ACC112 (cell line): ENCODE data around the gene HOMER1.

Experiments
- H2AFZ ChIP-seq: fragments of 200-600 bp; sonication (generic); one replicate; pipeline ENCODE4 v1.6.0; 2017; ENCODE audit warnings: antibody characterized with exemption, low read length; ENCODE audit not compliant: unreplicated experiment
- H3K27ac ChIP-seq: fragments of 200-600 bp; sonication (generic); 2 replicates; pipeline ENCODE4 v1.5.1; 2014; ENCODE audit warnings: low read depth, mild to moderate bottlenecking, antibody characterized with exemption, low read length, moderate library complexity
- H3K27me3 ChIP-seq: fragments of 200-600 bp; sonication (generic); 2 replicates; pipeline ENCODE4 v1.6.1; 2014; ENCODE audit warnings: mild to moderate bottlenecking, antibody characterized with exemption, low read length, moderate library complexity, mixed read lengths; ENCODE audit not compliant: insufficient read depth
- H3K36me3 ChIP-seq: fragments of 200-600 bp; sonication (generic); 2 replicates; pipeline ENCODE4 v1.6.1; 2016; ENCODE audit warnings: mild to moderate bottlenecking, antibody characterized with exemption, low read length, moderate library complexity, mixed read lengths; ENCODE audit not compliant: insufficient read depth
- H3K4me1 ChIP-seq: fragments of 200-600 bp; sonication (generic); one replicate; pipeline ENCODE4 v1.6.1; 2016; ENCODE audit warnings: low read length, mixed read lengths; ENCODE audit not compliant: insufficient read depth, unreplicated experiment, control insufficient read depth
- H3K4me3 ChIP-seq: fragments of 200-600 bp; sonication (generic); 2 replicates; pipeline ENCODE4 v1.5.1; 2014; ENCODE audit warnings: mild to moderate bottlenecking, low read depth, low read length
- H3K79me2 ChIP-seq: fragments of 200-600 bp; sonication (generic); one replicate; pipeline ENCODE4 v1.6.0; 2016; ENCODE audit warnings: low read length; ENCODE audit not compliant: control insufficient read depth, unreplicated experiment, insufficient read depth

The HOMER1 gene

DNA sequence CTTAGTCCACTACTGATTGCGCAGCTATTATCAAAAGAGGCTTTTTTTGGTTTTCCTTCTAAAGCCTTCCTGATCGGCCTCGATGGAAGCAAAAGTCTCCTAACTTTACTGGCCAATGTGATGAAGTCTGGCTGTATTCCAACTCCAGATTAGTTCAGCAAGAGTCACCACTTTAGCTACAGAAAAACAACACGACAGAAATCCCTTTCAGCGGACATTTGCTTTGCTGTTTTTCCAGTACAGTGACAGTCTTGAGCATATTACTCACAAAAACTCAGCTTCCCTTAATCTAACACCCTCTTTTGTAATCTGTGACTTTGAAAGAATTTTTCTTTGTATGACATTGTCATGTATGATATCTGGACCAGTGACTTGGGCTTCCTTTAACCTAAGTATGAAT lies 95.7 kb downstream of the HOMER1 start:
- H3K27ac ChIP-seq: no peak overlapping the region
- H3K79me2 ChIP-seq: no peaks in the 10 kb centered on the region
- no peaks in the 10 kb centered on the region for H3K27me3 ChIP-seq
- H3K4me1 ChIP-seq: no peaks in the 10 kb centered on the region
- H3K4me3 ChIP-seq: no peak overlapping the region
- no peaks in the 10 kb centered on the region for H3K36me3 ChIP-seq
- H2AFZ ChIP-seq: no peak overlapping the region

DNA sequence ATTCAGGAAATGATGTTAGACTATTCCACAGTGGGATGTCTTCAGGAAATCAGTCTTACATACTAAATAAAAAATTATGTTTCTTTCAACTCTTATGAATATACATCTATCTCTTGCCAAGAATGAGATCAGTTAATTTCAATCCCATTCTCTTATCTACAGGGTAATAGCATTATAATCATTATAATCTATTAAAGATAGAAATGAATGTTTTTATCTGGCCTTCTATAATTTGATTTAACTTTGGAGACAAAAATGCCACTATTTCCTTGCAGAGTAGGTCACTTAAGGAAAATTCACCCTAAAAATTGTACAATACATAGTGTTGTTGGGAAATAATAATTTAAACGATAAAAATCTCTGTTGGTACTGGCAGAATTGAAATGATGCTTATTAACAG lies 96.4 kb downstream of the HOMER1 start:
- Histone ChIP-seq H3K4me1 (no peaks in the 10 kb centered on the region), H3K27ac (no peak overlapping the region), H2AFZ (no peak overlapping the region), H3K36me3 (no peaks in the 10 kb centered on the region), H3K4me3 (no peak overlapping the region), H3K27me3 (no peaks in the 10 kb centered on the region), H3K79me2 (no peaks in the 10 kb centered on the region)

DNA sequence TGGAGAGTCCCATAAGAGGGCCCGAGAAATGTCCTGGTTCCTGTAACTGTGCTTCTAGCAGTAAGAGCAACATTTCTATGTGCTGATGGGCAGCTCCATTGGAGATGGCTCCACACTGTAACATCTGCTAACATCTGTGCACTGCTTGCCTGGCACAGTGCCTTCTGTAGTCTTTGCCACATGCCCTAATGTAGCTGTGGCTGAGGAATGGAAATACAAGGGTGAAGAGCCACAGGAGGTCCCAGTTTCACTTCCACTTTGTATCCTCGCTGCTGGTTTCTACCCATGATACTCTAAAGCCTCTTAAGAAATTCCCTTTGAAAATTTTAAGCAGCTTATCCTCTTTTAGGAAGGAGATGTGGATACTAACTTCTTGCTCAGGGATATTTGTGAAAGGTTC lies 97.4 kb downstream of the HOMER1 start:
- Histone ChIP-seq H3K27ac (no peak overlapping the region), H3K79me2 (no peaks in the 10 kb centered on the region)

DNA sequence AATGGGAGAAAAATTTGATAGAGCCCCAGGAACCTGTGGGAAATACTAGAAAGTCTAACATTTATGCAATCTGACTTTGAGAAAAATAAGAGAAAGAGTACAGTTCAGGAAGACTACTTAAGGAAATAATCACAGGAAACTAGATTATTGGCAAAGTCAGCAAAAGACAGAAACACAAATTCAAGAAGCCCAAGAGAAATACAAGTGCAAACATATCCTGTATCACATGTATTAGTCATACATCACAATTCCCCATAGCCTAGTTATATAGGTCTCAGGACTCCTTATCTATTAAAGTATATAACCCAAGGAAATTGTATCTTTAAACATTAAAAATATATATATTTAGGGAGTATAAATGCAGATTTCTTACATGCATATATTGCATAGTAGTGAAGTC lies 100.8 kb downstream of the HOMER1 start:
- Histone ChIP-seq H3K27me3 (no peaks in the 10 kb centered on the region), H2AFZ (no peak overlapping the region), H3K27ac (no peak overlapping the region), H3K4me3 (no peak overlapping the region), H3K36me3 (no peaks in the 10 kb centered on the region; the same call in 1 of the 2 replicates), H3K79me2 (no peaks in the 10 kb centered on the region), H3K4me1 (no peaks in the 10 kb centered on the region)

More for the DNA sequence above, 97.4 kb downstream of the HOMER1 start:
- Histone ChIP-seq H3K4me1 (no peaks in the 10 kb centered on the region), H2AFZ (no peak overlapping the region), H3K27me3 (no peaks in the 10 kb centered on the region), H3K4me3 (peak overlapping the region; percentile 46; the same call in 1 of the 2 replicates), H3K36me3 (no peaks in the 10 kb centered on the region)

DNA sequence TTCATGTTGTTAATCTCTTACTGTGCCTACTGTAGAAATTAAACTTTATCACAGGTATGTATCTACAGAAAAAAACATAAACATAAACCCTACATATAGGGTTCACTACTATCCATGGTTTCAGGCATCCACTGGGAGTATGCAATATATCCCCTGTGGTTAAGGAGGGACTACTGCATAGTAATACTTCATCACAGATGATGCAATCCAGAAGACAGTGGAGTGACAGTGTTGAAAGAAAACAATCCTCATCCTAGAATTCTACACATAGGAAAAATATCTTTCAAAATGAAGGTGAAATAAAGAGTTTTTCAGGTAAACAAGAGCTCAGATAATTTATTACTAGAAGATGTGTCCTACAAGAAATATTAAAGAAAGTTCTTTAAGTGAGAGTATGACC lies 105.9 kb downstream of the HOMER1 start:
- H3K4me1 ChIP-seq: no peaks in the 10 kb centered on the region
- no peak overlapping the region for H2AFZ ChIP-seq
- peaks cover 3% of the 10 kb centered on the region for H3K36me3 ChIP-seq
- H3K27me3 ChIP-seq: no peaks in the 10 kb centered on the region
- no peak overlapping the region for H3K27ac ChIP-seq
- no peaks in the 10 kb centered on the region for H3K79me2 ChIP-seq
- no peak overlapping the region for H3K4me3 ChIP-seq

DNA sequence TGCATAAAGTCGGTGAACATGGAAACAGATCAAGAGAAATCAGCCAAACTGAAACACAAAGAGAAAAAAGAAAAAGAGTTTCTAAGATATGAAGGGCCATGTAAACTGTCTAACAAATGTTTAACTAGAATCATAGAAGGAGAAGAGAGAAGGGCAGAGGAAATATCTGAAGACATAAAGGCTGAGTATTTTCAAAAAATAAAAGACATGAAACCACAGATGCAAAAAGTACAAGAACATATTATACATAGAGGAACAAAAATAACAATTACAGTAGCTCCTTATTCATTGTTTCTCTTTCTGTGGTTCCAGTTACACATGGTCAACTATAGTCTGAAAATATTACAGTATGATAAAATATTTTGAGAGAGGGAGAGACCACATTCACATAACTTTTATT lies 106.3 kb downstream of the HOMER1 start:
- H3K36me3 ChIP-seq: peaks cover 3% of the 10 kb centered on the region
- no peak overlapping the region for H2AFZ ChIP-seq
- H3K4me3 ChIP-seq: no peak overlapping the region
- no peaks in the 10 kb centered on the region for H3K79me2 ChIP-seq
- H3K4me1 ChIP-seq: no peaks in the 10 kb centered on the region
- no peaks in the 10 kb centered on the region for H3K27me3 ChIP-seq
- H3K27ac ChIP-seq: no peak overlapping the region

DNA sequence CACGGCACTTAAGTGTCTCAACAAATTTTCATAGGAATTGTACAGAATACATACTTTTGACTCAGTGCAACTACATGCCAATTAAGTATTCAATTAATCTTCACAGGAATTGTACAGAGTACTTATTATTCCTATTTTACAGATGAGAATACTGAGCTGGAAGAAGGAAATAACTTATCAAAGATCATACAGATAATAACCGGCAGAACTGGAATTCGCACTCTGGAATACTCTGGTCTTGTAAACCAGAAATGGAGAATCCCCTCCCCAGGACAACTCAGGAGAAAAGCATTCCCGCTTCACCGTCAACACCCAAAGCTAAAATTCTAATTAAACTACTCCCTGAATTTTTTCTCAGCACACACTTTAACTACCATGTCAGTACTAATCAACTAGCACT lies 112.7 kb downstream of the HOMER1 start:
- Histone ChIP-seq H3K4me3 (no peak overlapping the region), H3K36me3 (no peaks in the 10 kb centered on the region; the same call in 1 of the 2 replicates), H3K79me2 (no peaks in the 10 kb centered on the region), H2AFZ (no peak overlapping the region), H3K27me3 (no peaks in the 10 kb centered on the region), H3K4me1 (no peaks in the 10 kb centered on the region), H3K27ac (no peak overlapping the region)

DNA sequence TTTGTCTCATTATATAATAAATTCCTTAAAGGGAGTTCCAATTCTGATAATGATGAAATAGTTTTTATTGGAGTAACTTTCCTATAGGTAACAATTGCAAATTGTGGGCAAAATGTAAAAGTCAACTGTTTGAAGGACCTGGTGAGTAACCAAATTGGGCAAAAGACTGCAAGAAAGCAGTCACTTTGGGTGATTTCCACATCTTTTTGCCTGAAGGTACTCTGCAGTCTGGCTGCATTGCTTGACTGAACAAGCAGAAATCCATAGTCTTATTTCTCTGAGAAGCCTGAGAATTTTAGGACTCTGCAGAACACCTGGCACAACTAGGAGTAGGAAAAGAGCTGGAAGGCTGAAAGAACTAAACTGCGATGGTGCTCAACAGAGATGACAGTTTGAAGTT lies 114.9 kb downstream of the HOMER1 start:
- Histone ChIP-seq H3K4me3 (no peak overlapping the region), H3K27ac (no peak overlapping the region), H3K79me2 (no peaks in the 10 kb centered on the region), H3K4me1 (no peaks in the 10 kb centered on the region), H3K36me3 (no peaks in the 10 kb centered on the region; the same call in 1 of the 2 replicates), H2AFZ (no peak overlapping the region), H3K27me3 (no peaks in the 10 kb centered on the region)

DNA sequence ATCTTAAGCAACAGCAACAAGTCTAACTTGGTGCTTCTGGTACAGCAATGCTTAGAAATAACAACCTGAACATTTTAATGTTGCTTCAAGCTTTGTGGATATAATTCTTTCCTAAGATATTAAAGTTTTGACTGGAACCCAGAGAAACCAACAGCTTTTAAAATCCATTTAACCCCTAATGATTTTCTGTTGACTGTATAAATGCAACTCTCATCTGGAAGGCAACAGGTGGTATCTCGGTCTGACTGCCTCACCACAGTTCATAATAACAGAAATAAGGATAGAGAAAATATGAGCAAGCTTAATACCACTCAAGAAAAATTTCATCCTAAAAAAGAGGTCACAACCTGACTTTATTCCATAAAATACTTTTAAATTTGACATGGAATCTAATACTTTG lies 116.9 kb downstream of the HOMER1 start:
- H3K79me2 ChIP-seq: no peaks in the 10 kb centered on the region
- H3K4me1 ChIP-seq: no peaks in the 10 kb centered on the region
- H3K4me3 ChIP-seq: no peak overlapping the region
- no peaks in the 10 kb centered on the region for H3K27me3 ChIP-seq
- no peak overlapping the region for H2AFZ ChIP-seq
- H3K27ac ChIP-seq: no peak overlapping the region
- no peaks in the 10 kb centered on the region; the same call in 1 of the 2 replicates for H3K36me3 ChIP-seq

DNA sequence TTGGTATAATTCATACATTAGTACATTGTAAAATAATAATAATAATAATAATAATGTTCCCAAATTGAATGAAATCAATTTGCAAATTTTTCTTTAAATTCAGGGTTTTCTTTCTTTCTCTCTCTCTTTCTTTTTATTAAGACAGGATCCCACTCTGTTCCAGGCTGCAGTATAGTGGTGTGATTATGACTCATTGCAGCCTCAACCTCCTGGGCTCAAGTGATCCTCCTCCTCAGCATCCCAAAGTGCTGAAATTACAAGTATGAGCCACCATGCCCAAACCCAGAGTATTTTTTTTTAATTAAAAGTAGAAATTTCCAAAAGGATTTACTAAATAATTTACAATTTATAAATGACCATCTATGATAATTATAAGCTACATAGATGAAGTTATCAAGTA lies 117.7 kb downstream of the HOMER1 start:
- Histone ChIP-seq H3K27ac (no peak overlapping the region), H3K4me3 (no peak overlapping the region), H3K79me2 (no peaks in the 10 kb centered on the region), H3K4me1 (no peaks in the 10 kb centered on the region), H3K36me3 (no peaks in the 10 kb centered on the region), H3K27me3 (no peaks in the 10 kb centered on the region), H2AFZ (no peak overlapping the region)

DNA sequence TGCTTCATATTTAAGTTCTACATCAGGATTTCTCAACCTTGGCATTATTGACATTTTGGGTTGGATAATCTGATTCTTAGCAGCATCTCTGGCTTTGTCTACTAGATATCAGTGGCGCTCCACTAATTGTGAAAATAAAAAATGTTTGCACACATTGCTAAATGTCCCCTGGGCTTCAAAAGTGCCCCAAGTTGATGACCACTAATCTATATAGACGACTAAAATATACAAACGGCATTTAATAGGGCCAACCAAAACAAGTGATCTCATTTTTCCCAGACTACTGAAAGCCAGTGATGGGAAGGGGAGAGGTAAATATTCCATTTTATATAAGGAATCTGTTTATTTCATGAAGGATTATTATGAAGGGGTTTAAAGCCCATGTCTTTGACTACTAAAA lies 118.6 kb downstream of the HOMER1 start:
- Histone ChIP-seq H3K36me3 (no peaks in the 10 kb centered on the region), H3K27ac (no peak overlapping the region), H3K4me3 (no peak overlapping the region), H2AFZ (no peak overlapping the region), H3K4me1 (no peaks in the 10 kb centered on the region), H3K27me3 (no peaks in the 10 kb centered on the region), H3K79me2 (no peaks in the 10 kb centered on the region)
